A673 (cell line): ENCODE data around the gene RFC1.
"Not testable (repeated sequence)": the region's sequence is repeated elsewhere in the genome, so short reads cannot be mapped to it uniquely, and the experiment has no call there.

ENCODE experiments used
- EZH2 ChIP-seq: fragments of 200-600 bp; sonication (generic); IDR thresholded peaks from 2 replicates; pipeline ENCODE4 v1.6.1; 2017; ENCODE audit warnings: borderline replicate concordance, low read depth, mild to moderate bottlenecking, mixed read lengths, antibody characterized with exemption, low read length; ENCODE audit not compliant: poor library complexity, severe bottlenecking
- TF ChIP-seq, protein P1 (sequence below): fragments of 300-800, 200-600 bp; sonication (generic); conservative IDR thresholded peaks from 2 replicates; pipeline ENCODE4 v1.5.1; 2017; ENCODE audit warnings: low read depth, mild to moderate bottlenecking, antibody characterized with exemption, low read length, moderate library complexity, mixed read lengths

DNA sequence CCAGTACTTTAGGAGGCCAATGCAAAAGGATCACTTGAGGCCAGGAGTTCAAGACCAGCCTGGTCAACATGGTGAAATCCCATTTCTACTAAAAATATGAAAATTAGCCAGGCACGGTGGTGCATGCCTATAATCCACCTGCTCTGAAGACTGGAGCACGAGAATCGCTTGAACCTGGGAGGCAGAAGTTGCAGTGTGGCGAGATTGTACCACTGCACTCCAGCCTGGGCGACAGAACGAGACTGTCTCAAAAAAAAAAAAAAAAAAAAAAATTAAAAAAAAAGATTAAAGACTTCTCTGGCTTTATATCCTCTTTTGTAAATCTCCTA lies 13.0 kb downstream of the RFC1 start:
- TF ChIP-seq, protein P1, sequence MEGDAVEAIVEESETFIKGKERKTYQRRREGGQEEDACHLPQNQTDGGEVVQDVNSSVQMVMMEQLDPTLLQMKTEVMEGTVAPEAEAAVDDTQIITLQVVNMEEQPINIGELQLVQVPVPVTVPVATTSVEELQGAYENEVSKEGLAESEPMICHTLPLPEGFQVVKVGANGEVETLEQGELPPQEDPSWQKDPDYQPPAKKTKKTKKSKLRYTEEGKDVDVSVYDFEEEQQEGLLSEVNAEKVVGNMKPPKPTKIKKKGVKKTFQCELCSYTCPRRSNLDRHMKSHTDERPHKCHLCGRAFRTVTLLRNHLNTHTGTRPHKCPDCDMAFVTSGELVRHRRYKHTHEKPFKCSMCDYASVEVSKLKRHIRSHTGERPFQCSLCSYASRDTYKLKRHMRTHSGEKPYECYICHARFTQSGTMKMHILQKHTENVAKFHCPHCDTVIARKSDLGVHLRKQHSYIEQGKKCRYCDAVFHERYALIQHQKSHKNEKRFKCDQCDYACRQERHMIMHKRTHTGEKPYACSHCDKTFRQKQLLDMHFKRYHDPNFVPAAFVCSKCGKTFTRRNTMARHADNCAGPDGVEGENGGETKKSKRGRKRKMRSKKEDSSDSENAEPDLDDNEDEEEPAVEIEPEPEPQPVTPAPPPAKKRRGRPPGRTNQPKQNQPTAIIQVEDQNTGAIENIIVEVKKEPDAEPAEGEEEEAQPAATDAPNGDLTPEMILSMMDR: not testable (repeated sequence)
- not testable (repeated sequence) for TF ChIP-seq EZH2
